ENCODE results near the gene NUP188. TPM values are rescaled to one million over a fixed set of nuclear protein-coding genes. Genes with fewer than 3 reads are reported as not detected.
A peak's percentile ranks its signal among the peaks of the same experiment; 100 is the strongest.

The NUP188 gene
- total and polyA plus RNA-seq, 2 donors (not counting 1 experiment from before 2014, with no cell fraction given), result 28.8 to 31.4 TPM

DNA sequence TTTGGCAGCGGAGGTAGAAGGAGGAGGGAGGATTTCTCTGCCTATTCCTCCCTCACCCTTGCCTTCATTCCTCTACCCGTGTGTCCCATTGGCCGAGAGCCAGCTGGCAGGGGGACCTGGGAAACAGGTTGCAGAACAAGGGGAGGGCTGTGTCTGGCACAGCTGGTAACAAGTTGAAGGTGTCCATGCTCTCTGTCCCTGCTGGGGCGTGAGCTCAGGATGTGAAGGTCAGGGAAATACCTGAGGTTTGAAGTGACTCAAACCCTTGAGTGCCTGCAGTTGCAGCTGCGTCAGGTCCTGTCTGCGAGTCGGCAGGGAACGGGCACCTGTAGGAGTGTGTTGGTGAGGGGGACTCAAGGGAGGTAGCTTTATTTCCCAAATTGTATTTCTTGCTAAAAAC, 105.1 kb downstream of the NUP188 start:
- H3K4me3 ChIP-seq (replicated peaks in 1 of 4; ENCODE audit: control extremely low read depth in 1 of 4, insufficient read depth in 1 of 4, low read depth in 3 of 4, low read length in 4 of 4), result no peak overlapping the region
- no peak overlapping the region for H3K9ac ChIP-seq (ENCODE audit: insufficient read depth, low read length)
- H3K4me1 ChIP-seq (ENCODE audit: control insufficient read depth, extremely low read depth, insufficient read depth, low read length), result no peaks in the 10 kb centered on the region
- H3K4me2 ChIP-seq (ENCODE audit: extremely low read depth, insufficient read depth, low read length), result no peak overlapping the region
- no peak overlapping the region for H3K27ac ChIP-seq (ENCODE audit: insufficient read depth, low read length)
- DNase-seq (ENCODE audit: low read depth in 2 of 2), result no peak
- H3K79me2 ChIP-seq (ENCODE audit: control insufficient read depth, insufficient read depth, low read length), result no peaks in the 10 kb centered on the region
- no peak for TF ChIP-seq EZH2 (IDR thresholded peaks at IDR 0.05; ENCODE audit: low read length, missing control alignments)
- TF ChIP-seq, protein P1, sequence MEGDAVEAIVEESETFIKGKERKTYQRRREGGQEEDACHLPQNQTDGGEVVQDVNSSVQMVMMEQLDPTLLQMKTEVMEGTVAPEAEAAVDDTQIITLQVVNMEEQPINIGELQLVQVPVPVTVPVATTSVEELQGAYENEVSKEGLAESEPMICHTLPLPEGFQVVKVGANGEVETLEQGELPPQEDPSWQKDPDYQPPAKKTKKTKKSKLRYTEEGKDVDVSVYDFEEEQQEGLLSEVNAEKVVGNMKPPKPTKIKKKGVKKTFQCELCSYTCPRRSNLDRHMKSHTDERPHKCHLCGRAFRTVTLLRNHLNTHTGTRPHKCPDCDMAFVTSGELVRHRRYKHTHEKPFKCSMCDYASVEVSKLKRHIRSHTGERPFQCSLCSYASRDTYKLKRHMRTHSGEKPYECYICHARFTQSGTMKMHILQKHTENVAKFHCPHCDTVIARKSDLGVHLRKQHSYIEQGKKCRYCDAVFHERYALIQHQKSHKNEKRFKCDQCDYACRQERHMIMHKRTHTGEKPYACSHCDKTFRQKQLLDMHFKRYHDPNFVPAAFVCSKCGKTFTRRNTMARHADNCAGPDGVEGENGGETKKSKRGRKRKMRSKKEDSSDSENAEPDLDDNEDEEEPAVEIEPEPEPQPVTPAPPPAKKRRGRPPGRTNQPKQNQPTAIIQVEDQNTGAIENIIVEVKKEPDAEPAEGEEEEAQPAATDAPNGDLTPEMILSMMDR (conservative IDR thresholded peaks at IDR 0.05 in 1 of 2, IDR thresholded peaks at IDR 0.05 in 1 of 2; ENCODE audit: low read depth in 1 of 2, low read length in 2 of 2), result no peak
- peaks cover 7% of the 10 kb centered on the region for H3K36me3 ChIP-seq (ENCODE audit: control insufficient read depth, insufficient read depth, low read length)
- H2AFZ ChIP-seq (ENCODE audit: low read length), result no peak overlapping the region
- no peaks in the 10 kb centered on the region for H4K20me1 ChIP-seq (ENCODE audit: control insufficient read depth, extremely low read depth, insufficient read depth, low read length)
- H3K27me3 ChIP-seq (ENCODE audit: control insufficient read depth, insufficient read depth, low read length), result no peaks in the 10 kb centered on the region
- no peaks in the 10 kb centered on the region for H3K9me3 ChIP-seq (ENCODE audit: control insufficient read depth, insufficient read depth, low read depth, low read length)

DNA sequence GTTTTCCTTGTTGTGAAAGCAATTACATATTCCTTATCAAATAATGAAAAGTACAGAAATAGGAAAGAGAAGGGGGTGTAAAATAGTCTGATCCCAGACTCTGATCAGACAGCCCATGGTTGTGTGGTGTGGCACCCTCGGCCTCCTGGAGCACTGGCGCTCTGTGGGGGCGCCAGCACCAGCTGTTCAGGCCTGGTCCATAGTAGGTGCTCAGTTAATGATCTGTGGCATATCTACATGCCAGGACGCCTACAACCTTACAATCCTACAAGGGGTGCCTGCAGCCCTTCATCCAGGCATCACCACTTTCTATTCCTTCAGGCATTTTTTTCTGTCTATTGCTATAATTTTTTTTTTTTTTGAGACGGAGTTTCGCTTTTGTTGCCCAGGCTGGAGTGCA, 105.5 kb downstream of the NUP188 start:
- no peak for DNase-seq (ENCODE audit: low read depth in 2 of 2)
- Histone ChIP-seq H3K4me3 (replicated peaks in 1 of 4; ENCODE audit: control extremely low read depth in 1 of 4, insufficient read depth in 1 of 4, low read depth in 3 of 4, low read length in 4 of 4) (no peak overlapping the region), H3K4me1 (ENCODE audit: control insufficient read depth, extremely low read depth, insufficient read depth, low read length) (no peaks in the 10 kb centered on the region), H3K9me3 (ENCODE audit: control insufficient read depth, insufficient read depth, low read depth, low read length) (no peaks in the 10 kb centered on the region), H2AFZ (ENCODE audit: low read length) (no peak overlapping the region), H3K36me3 (ENCODE audit: control insufficient read depth, insufficient read depth, low read length) (peaks cover 7% of the 10 kb centered on the region), H3K27ac (ENCODE audit: insufficient read depth, low read length) (no peak overlapping the region), H4K20me1 (ENCODE audit: control insufficient read depth, extremely low read depth, insufficient read depth, low read length) (no peaks in the 10 kb centered on the region), H3K27me3 (ENCODE audit: control insufficient read depth, insufficient read depth, low read length) (no peaks in the 10 kb centered on the region), H3K9ac (ENCODE audit: insufficient read depth, low read length) (no peak overlapping the region), H3K79me2 (ENCODE audit: control insufficient read depth, insufficient read depth, low read length) (no peaks in the 10 kb centered on the region), H3K4me2 (ENCODE audit: extremely low read depth, insufficient read depth, low read length) (no peak overlapping the region)
- TF ChIP-seq EZH2 (IDR thresholded peaks at IDR 0.05; ENCODE audit: low read length, missing control alignments), result no peak
- TF ChIP-seq, protein P1 (conservative IDR thresholded peaks at IDR 0.05 in 1 of 2, IDR thresholded peaks at IDR 0.05 in 1 of 2; ENCODE audit: low read depth in 1 of 2, low read length in 2 of 2), result no peak

DNA sequence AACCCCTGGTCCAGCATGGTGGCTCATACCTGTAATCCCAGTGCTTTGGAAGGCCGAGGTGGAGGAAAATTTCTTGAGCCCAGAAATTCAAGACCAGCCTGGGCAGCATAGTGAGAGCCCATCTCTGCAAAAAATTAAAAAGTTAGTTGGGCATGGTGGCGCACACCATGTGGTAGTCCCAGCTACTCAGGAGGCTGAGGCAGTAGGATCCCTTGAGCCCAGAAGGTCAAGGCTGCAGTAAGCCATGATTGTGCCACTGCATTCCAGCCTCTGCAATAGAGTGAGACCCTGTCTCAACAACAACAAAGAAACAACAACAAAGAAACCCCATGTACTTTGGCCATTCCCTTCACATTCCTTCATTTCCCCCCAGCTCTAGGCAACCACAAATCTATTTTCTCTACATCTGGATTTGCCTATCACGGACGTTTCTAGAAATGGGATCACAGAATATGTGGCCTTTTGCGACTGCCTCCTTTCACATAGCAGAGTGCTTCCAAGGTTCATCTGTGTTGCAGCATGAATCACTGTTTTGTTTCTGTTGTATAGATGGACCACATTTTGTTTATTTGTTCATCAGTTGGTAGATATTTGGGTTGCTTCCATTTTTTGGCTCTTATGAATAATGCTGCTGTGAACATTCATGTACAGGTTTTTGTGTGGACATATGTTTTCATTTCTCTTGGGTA, 106.8 kb downstream of the NUP188 start:
- H3K4me2 ChIP-seq (ENCODE audit: extremely low read depth, insufficient read depth, low read length), result no peak overlapping the region
- no peak overlapping the region for H3K4me3 ChIP-seq (replicated peaks in 1 of 4; ENCODE audit: control extremely low read depth in 1 of 4, insufficient read depth in 1 of 4, low read depth in 3 of 4, low read length in 4 of 4)
- no peak overlapping the region for H3K9ac ChIP-seq (ENCODE audit: insufficient read depth, low read length)
- H3K4me1 ChIP-seq (ENCODE audit: control insufficient read depth, extremely low read depth, insufficient read depth, low read length), result peaks cover 1% of the 10 kb centered on the region
- peaks cover 6% of the 10 kb centered on the region for H3K36me3 ChIP-seq (ENCODE audit: control insufficient read depth, insufficient read depth, low read length)
- H3K27ac ChIP-seq (ENCODE audit: insufficient read depth, low read length), result no peak overlapping the region
- TF ChIP-seq EZH2 (IDR thresholded peaks at IDR 0.05; ENCODE audit: low read length, missing control alignments), result no peak
- TF ChIP-seq, protein P1 (conservative IDR thresholded peaks at IDR 0.05 in 1 of 2, IDR thresholded peaks at IDR 0.05 in 1 of 2; ENCODE audit: low read depth in 1 of 2, low read length in 2 of 2), result no peak
- no peak overlapping the region for H2AFZ ChIP-seq (ENCODE audit: low read length)
- H3K9me3 ChIP-seq (ENCODE audit: control insufficient read depth, insufficient read depth, low read depth, low read length), result no peaks in the 10 kb centered on the region
- no peaks in the 10 kb centered on the region for H3K27me3 ChIP-seq (ENCODE audit: control insufficient read depth, insufficient read depth, low read length)
- DNase-seq (ENCODE audit: low read depth in 2 of 2), result peak in 1 of 2 donors; percentile 22
- H4K20me1 ChIP-seq (ENCODE audit: control insufficient read depth, extremely low read depth, insufficient read depth, low read length), result no peaks in the 10 kb centered on the region
- no peaks in the 10 kb centered on the region for H3K79me2 ChIP-seq (ENCODE audit: control insufficient read depth, insufficient read depth, low read length)

Other genes with a start within 250 kb of the NUP188 start
- gene PKN3, start 245.2 kb upstream of the NUP188 start, total RNA-seq, result 1.3 and 1.7 TPM in 2 replicates
- 1.8 and 4.6 TPM in 2 replicates for gene PKN3, start 245.2 kb upstream of the NUP188 start, polyA plus RNA-seq
- gene ZDHHC12, start 223.6 kb upstream of the NUP188 start, total RNA-seq, result 19.8 and 39.0 TPM in 2 replicates
- 19.1 and 27.3 TPM in 2 replicates for gene ZDHHC12, start 223.6 kb upstream of the NUP188 start, polyA plus RNA-seq
- gene ZER1, start 175.8 kb upstream of the NUP188 start, total RNA-seq, result 16.7 and 26.3 TPM in 2 replicates
- 18.5 and 21.5 TPM in 2 replicates for gene ZER1, start 175.8 kb upstream of the NUP188 start, polyA plus RNA-seq
- 7.4 and 9.2 TPM in 2 replicates for gene TBC1D13, start 160.4 kb upstream of the NUP188 start, total RNA-seq
- gene TBC1D13, start 160.4 kb upstream of the NUP188 start, polyA plus RNA-seq, result 20.6 and 24.9 TPM in 2 replicates
- gene ENDOG, start 129.2 kb upstream of the NUP188 start, total RNA-seq, result 15.5 and 22.9 TPM in 2 replicates
- gene ENDOG, start 129.2 kb upstream of the NUP188 start, polyA plus RNA-seq, result 5.2 and 9.6 TPM in 2 replicates
- 7.4 and 8.7 TPM in 2 replicates for gene SPOUT1, start 117.9 kb upstream of the NUP188 start, total RNA-seq
- gene SPOUT1, start 117.9 kb upstream of the NUP188 start, polyA plus RNA-seq, result 9.0 and 18.1 TPM in 2 replicates
- 7.4 and 12.4 TPM in 2 replicates for gene KYAT1, start 65.7 kb upstream of the NUP188 start, total RNA-seq
- 4.7 and 6.2 TPM in 2 replicates for gene KYAT1, start 65.7 kb upstream of the NUP188 start, polyA plus RNA-seq
- 26.1 and 28.5 TPM in 2 replicates for gene LRRC8A, start 65.6 kb upstream of the NUP188 start, total RNA-seq
- gene LRRC8A, start 65.6 kb upstream of the NUP188 start, polyA plus RNA-seq, result 35.4 and 45.0 TPM in 2 replicates
- gene PHYHD1, start 26.7 kb upstream of the NUP188 start, total RNA-seq, result 12.3 and 20.0 TPM in 2 replicates
- 9.8 and 17.7 TPM in 2 replicates for gene PHYHD1, start 26.7 kb upstream of the NUP188 start, polyA plus RNA-seq
- 24.9 and 29.9 TPM in 2 replicates for gene DOLK, start 96 bp upstream of the NUP188 start, total RNA-seq
- 31.4 and 37.5 TPM in 2 replicates for gene DOLK, start 96 bp upstream of the NUP188 start, polyA plus RNA-seq
- 27.5 and 42.3 TPM in 2 replicates for gene SH3GLB2, start 80.6 kb downstream of the NUP188 start, total RNA-seq
- gene SH3GLB2, start 80.6 kb downstream of the NUP188 start, polyA plus RNA-seq, result 27.3 and 38.7 TPM in 2 replicates
- gene MIGA2, start 88.9 kb downstream of the NUP188 start, total RNA-seq, result 20.8 and 23.3 TPM in 2 replicates
- 9.8 and 11.4 TPM in 2 replicates for gene MIGA2, start 88.9 kb downstream of the NUP188 start, polyA plus RNA-seq
- 4.9 and 7.4 TPM in 2 replicates for gene DOLPP1, start 133.4 kb downstream of the NUP188 start, total RNA-seq
- gene DOLPP1, start 133.4 kb downstream of the NUP188 start, polyA plus RNA-seq, result 9.7 and 12.2 TPM in 2 replicates
- 33.6 and 45.1 TPM in 2 replicates for gene CRAT, start 163.1 kb downstream of the NUP188 start, total RNA-seq
- gene CRAT, start 163.1 kb downstream of the NUP188 start, polyA plus RNA-seq, result 34.0 and 37.4 TPM in 2 replicates
- 159 and 203 TPM in 2 replicates for gene PTPA, start 163.7 kb downstream of the NUP188 start, total RNA-seq
- gene PTPA, start 163.7 kb downstream of the NUP188 start, polyA plus RNA-seq, result 189 and 190 TPM in 2 replicates
- gene IER5L, start 230.6 kb downstream of the NUP188 start, total RNA-seq, result 71.5 and 97.3 TPM in 2 replicates
- 4.1 and 9.2 TPM in 2 replicates for gene IER5L, start 230.6 kb downstream of the NUP188 start, polyA plus RNA-seq